HepG2 (cell line): ENCODE data around the gene CCDC9B. TPM values are rescaled to one million over a fixed set of nuclear protein-coding genes. Genes with fewer than 3 reads are reported as not detected.

Source experiments
- ATAC-seq: fragments of 200-7000 bp; cut with Tn5 transposase; 3 replicates; pipeline ENCODE4 v1.9.1; 2020; ENCODE audit warnings: mild to moderate bottlenecking, moderate library complexity
- BruUV-seq: library from RNA; stranded (reverse); fragments of 400-500 nt; replicated peaks from 2 replicates; lab custom pipeline; 2021; lab: Mats Ljungman, UMichigan
- CTCF ChIA-PET: fragments of 300-600 bp; formaldehyde crosslinking; extraction: SDS; loops from one replicate; lab custom pipeline; 2021; ENCODE audit warnings: low total read pairs, inconsistent platforms, low intra/inter-chr PET ratio; lab: Yijun Ruan, JAX
- POLR2A ChIA-PET: fragments of 350-600 bp; sonication (Branson Sonifier 250); formaldehyde crosslinking; loops from one replicate; lab custom pipeline; 2020; ENCODE audit warnings: antibody characterized with exemption, inconsistent platforms; lab: Yijun Ruan, JAX
- DNase-seq: peaks from one replicate; pipeline ENCODE4 v3.0.0-alpha.2; 2015; ENCODE audit warnings: low spot score
- FAIRE-seq: peaks from 3 replicates; lab custom pipeline; 2011; peaks lifted over from hg19 to GRCh38; lab: Jason Lieb, UNC
- H2AFZ ChIP-seq: one replicate; pipeline ENCODE4 v1.6.1; 2011; ENCODE audit warnings: low read length, inconsistent platforms
- H3K27ac ChIP-seq: fragments of 300-600 bp; 3 replicates; pipeline ENCODE4 v1.8.0; 2011; ENCODE audit warnings: mixed run types, mild to moderate bottlenecking, mixed read lengths, low read length, inconsistent platforms; ENCODE audit not compliant: insufficient read depth; ENCODE audit errors: extremely low read length
- H3K27me3 ChIP-seq, 2 experiments: fragments of 200-600 bp in 1 of 2; 2 replicates in 1 of 2; 3 replicates in 1 of 2; pipeline versions ENCODE4 v1.6.0 to v1.8.0; 2011; ENCODE audit warnings: low read length in 2 of 2, mild to moderate bottlenecking in 2 of 2, moderate library complexity in 2 of 2, inconsistent platforms in 1 of 2; ENCODE audit not compliant: insufficient read depth in 2 of 2, control insufficient read depth in 1 of 2
- H3K36me3 ChIP-seq, 2 experiments: fragments of 200-600 bp in 1 of 2; replicated peaks in 1 of 2; 2 replicates in 1 of 2; 3 replicates in 1 of 2; pipeline versions ENCODE4 v1.5.1 to v1.8.0; 2011; ENCODE audit warnings: low read length in 2 of 2, inconsistent platforms in 1 of 2; ENCODE audit not compliant: insufficient read depth in 2 of 2, control insufficient read depth in 1 of 2
- H3K4me1 ChIP-seq: 2 replicates; pipeline ENCODE4 v1.5.1; 2012; ENCODE audit warnings: low read length, inconsistent platforms; ENCODE audit not compliant: insufficient read depth
- H3K4me2 ChIP-seq: 2 replicates; pipeline ENCODE4 v1.6.0; 2011; ENCODE audit warnings: low read depth, low read length, inconsistent platforms
- H3K4me3 ChIP-seq, 3 experiments: fragments of 200-600 bp in 1 of 3; sonication (generic), shearing (Covaris generic) in 1 of 3; replicated peaks in 1 of 3; 2 replicates each; pipeline ENCODE4 v1.5.1; 2011 to 2016; ENCODE audit warnings: low read length in 3 of 3, inconsistent platforms in 2 of 3, low read depth in 2 of 3, mild to moderate bottlenecking in 2 of 3, control low read depth in 1 of 3, mixed read lengths in 1 of 3; ENCODE audit not compliant: insufficient read depth in 1 of 3
- H3K79me2 ChIP-seq: one replicate; pipeline ENCODE4 v1.6.1; 2011; ENCODE audit warnings: low read length, inconsistent platforms; ENCODE audit not compliant: insufficient read depth
- H3K9ac ChIP-seq: 2 replicates; pipeline ENCODE4 v1.6.0; 2011; ENCODE audit warnings: mild to moderate bottlenecking, low read depth, low read length, inconsistent platforms; ENCODE audit not compliant: insufficient read depth
- H3K9me3 ChIP-seq: 2 replicates; pipeline ENCODE4 v1.5.1; 2012; ENCODE audit warnings: mild to moderate bottlenecking, low read length
- H4K20me1 ChIP-seq: 2 replicates; pipeline ENCODE4 v1.6.0; 2011; ENCODE audit warnings: inconsistent platforms, mild to moderate bottlenecking, low read length, moderate library complexity; ENCODE audit not compliant: insufficient read depth
- ATF2 ChIP-seq: sonication (generic); formaldehyde crosslinking; IDR thresholded peaks from 2 replicates; pipeline ENCODE4 v1.4.0; 2020; ENCODE audit warnings: missing genetic modification reagents
- ATF3 ChIP-seq: sonication (generic); formaldehyde crosslinking; IDR thresholded peaks from 2 replicates; pipeline ENCODE4 v1.4.0; 2020; ENCODE audit warnings: missing genetic modification reagents
- E2F1 ChIP-seq: sonication (generic); formaldehyde crosslinking; IDR thresholded peaks from 2 replicates; pipeline ENCODE4 v1.5.0; 2020; ENCODE audit warnings: missing genetic modification reagents
- FOSL2 ChIP-seq: sonication (generic); formaldehyde crosslinking; IDR thresholded peaks from 2 replicates; pipeline ENCODE4 v1.4.0; 2020; ENCODE audit warnings: missing genetic modification reagents
- NFKB2 ChIP-seq: sonication (generic); formaldehyde crosslinking; IDR thresholded peaks from 2 replicates; pipeline ENCODE4 v1.4.0; 2020; ENCODE audit warnings: missing genetic modification reagents, borderline replicate concordance
- SAP130 ChIP-seq: IDR thresholded peaks from 2 replicates; pipeline ENCODE4 v1.6.1; 2016; ENCODE audit warnings: low read depth
- SOX13 ChIP-seq, 3 experiments: fragments of 450-650 bp in 1 of 3; sonication (generic) in 1 of 3; formaldehyde crosslinking in 1 of 3; IDR thresholded peaks in 2 of 3; conservative IDR thresholded peaks in 1 of 3; 2 replicates each; pipeline versions ENCODE4 v1.5.0 to v1.6.1; 2016 to 2020; ENCODE audit warnings: antibody characterized with exemption in 1 of 3, mild to moderate bottlenecking in 1 of 3, missing compliant biosample characterization in 1 of 3, missing genetic modification reagents in 1 of 3, moderate library complexity in 1 of 3
- ZBTB38 ChIP-seq: sonication (generic); formaldehyde crosslinking; IDR thresholded peaks from 2 replicates; pipeline ENCODE4 v1.5.1; 2020; ENCODE audit warnings: mild to moderate bottlenecking, missing genetic modification reagents
- ZNF282 ChIP-seq: fragments of 450-650 bp; IDR thresholded peaks from 2 replicates; pipeline ENCODE4 v1.6.1; 2018; ENCODE audit not compliant: partially characterized antibody
- ZNF674 ChIP-seq: sonication (generic); formaldehyde crosslinking; IDR thresholded peaks from 2 replicates; pipeline ENCODE4 v1.5.0; 2020; ENCODE audit warnings: low read depth, mild to moderate bottlenecking, missing genetic modification reagents
- ZNF687 ChIP-seq: sonication (generic); formaldehyde crosslinking; IDR thresholded peaks from 2 replicates; pipeline ENCODE4 v1.5.1; 2020; ENCODE audit warnings: mild to moderate bottlenecking, missing genetic modification reagents, moderate library complexity
- ZNF788 ChIP-seq: sonication (generic); formaldehyde crosslinking; IDR thresholded peaks from 2 replicates; pipeline ENCODE4 v1.5.0; 2020; ENCODE audit warnings: mild to moderate bottlenecking, missing genetic modification reagents, borderline replicate concordance
- WGBS: methylation state at CpG from one replicate; pipeline ENCODE4 v1.1.6; 2017; ENCODE audit warnings: low lambda C conversion rate; 5-methylcytosine and 5-hydroxymethylcytosine counted together
- in situ Hi-C: cut with HindIII; loops from 2 replicates; pipeline ENCODE4 v1.10.0; 2017; ENCODE audit warnings: low pct_unique_long_range_greater_than_20kb; ENCODE audit not compliant: extremely low pct_ligation_motif_present
- intact Hi-C: fragments of 100-400 bp; cut with micrococcal nuclease; formaldehyde crosslinking; loops from one replicate; pipeline ENCODE4 v1.10.0; 2022; ENCODE audit not compliant: unreplicated experiment
- polyA plus RNA-seq, 8 experiments: library from polyadenylated mRNA; depleted of rRNA in 3 of 8; stranded (reverse) in 7 of 8; unstranded in 1 of 8; fragments of >200 nt; fragmentation: Illumina TruSeq in 4 of 8; extraction: Trizol in 4 of 8; gene quantifications; 2 replicates each; pipeline versions ENCODE4 v1.2.1 to v1.2.3, GENCODE V29; 2011 to 2016; ENCODE audit warnings: low read depth in 4 of 8, missing spikeins in 1 of 8, mixed read lengths in 1 of 8; ENCODE audit not compliant: insufficient read depth in 1 of 8
- total RNA-seq, 5 experiments: library from RNA; depleted of rRNA; stranded (reverse); fragments of >200 nt; fragmentation: Illumina TruSeq; extraction: Trizol; gene quantifications; 2 replicates each; pipeline ENCODE4 v1.2.3, GENCODE V29; 2016; ENCODE audit warnings: low read depth in 1 of 5

The CCDC9B gene
- total and polyA plus RNA-seq, 2 of the 13 experiments (the other 11 are each of a cell fraction or from before 2014, with no cell fraction given) = 0.98 to 1.6 TPM

GRCh38 chr15:40338921-40339620, 1.7 kb downstream of the CCDC9B start:
- Histone ChIP-seq H3K4me1 (peaks cover 50% of the 10 kb centered on the region), H3K9me3 (no peaks in the 10 kb centered on the region), H2AFZ (no peak overlapping the region), H3K36me3 (no peaks in the 10 kb centered on the region; a peak in 1 of 5 replicates), H4K20me1 (peaks cover 4% of the 10 kb centered on the region; the same call in 1 of the 2 replicates), H3K27ac (no peak overlapping the region), H3K27me3 (no peaks in the 10 kb centered on the region), H3K4me2 (peak overlapping the region; percentile 86), H3K79me2 (no peaks in the 10 kb centered on the region), H3K4me3 (peak overlapping the region in 2 of 3 experiments; percentile 68 to 79; a peak in 4 of 6 replicates), H3K9ac (peak overlapping the region; percentile 76)
- POLR2A ChIA-PET = interaction anchor here (0.9 to 4.4 kb wide), 8 partner anchors 8 to 83 kb away, joined by 3 to 24 read pairs (median 4); partner anchors contain the start of genes INAFM2 and IVD
- FAIRE-seq = no peak
- TSS peak; percentile 98 for BruUV-seq
- 39% methylated on average over 4 of the region's 11 CpGs for WGBS
- ATAC-seq = peak; percentile 55
- intact Hi-C loops (loop anchor here (1.0 kb wide), 1 partner anchor 18 kb away; no protein-coding TSS in a partner anchor), in situ Hi-C loops (no loop called here)
- CTCF ChIA-PET = interaction anchor here (1.8 to 2.3 kb wide), 2 partner anchors 17 to 83 kb away, joined by 6 to 19 read pairs; partner anchors contain the start of gene INAFM2
- peak; percentile 85 for DNase-seq
- TF ChIP-seq ZBTB38 = no peak
- peak; percentile 79 for TF ChIP-seq FOSL2 (CRISPR knock-in tag)
- no peak for TF ChIP-seq E2F1 (CRISPR knock-in tag)
- 0 out of 2 replicates have a peak, but pooled peaks have one; percentile 9 for TF ChIP-seq NFKB2 (CRISPR knock-in tag)
- TF ChIP-seq ZNF687 (CRISPR knock-in tag) = peak; percentile 5; the same call in 1 of the 2 replicates
- peak; percentile 32 for TF ChIP-seq SAP130 (CRISPR knock-in tag)
- no peak for TF ChIP-seq ZNF674
- peak; percentile 60; the same call in 1 of the 2 replicates for TF ChIP-seq ATF2
- TF ChIP-seq ZNF788 = no peak
- TF ChIP-seq SOX13 (IDR thresholded peaks at IDR 0.05) = no peak
- 0 out of 4 replicates have a peak, but pooled peaks of 1 of the 2 experiments have one; percentile 24 for TF ChIP-seq SOX13 (CRISPR knock-in tag; conservative IDR thresholded peaks at IDR 0.05 in 1 of 2, IDR thresholded peaks at IDR 0.05 in 1 of 2)
- TF ChIP-seq ZNF282 = no peak
- peak; percentile 54; the same call in 1 of the 2 replicates for TF ChIP-seq ATF3 (CRISPR knock-in tag)
